PC-9 (cell line): ENCODE measurements around the gene TANGO6.

Source experiments
- CTCF ChIP-seq: fragments of 200-600 bp; sonication (generic); conservative IDR thresholded peaks from 2 replicates; pipeline ENCODE4 v1.6.1; 2017; ENCODE audit warnings: mixed run types, antibody characterized with exemption, mild to moderate bottlenecking, moderate library complexity
- EZH2 ChIP-seq: fragments of 200-600 bp; sonication (generic); IDR thresholded peaks from 2 replicates; pipeline ENCODE4 v1.8.0; 2017; ENCODE audit warnings: antibody characterized with exemption, low read depth

- no peak for TF ChIP-seq CTCF
- TF ChIP-seq EZH2, result no peak
These were observed 5.5 kb downstream of the TANGO6 start for GRCh38 chr16:68848786-68849185.
